GM21723 (cell line): ENCODE measurements around the gene KRT75.

Experiments
- ATAC-seq: cut with Tn5 transposase; IDR thresholded peaks from one replicate; pipeline ENCODE4 v1.9.1; 2021; ENCODE audit warnings: mild to moderate bottlenecking, moderate library complexity; ENCODE audit not compliant: unreplicated experiment

Gene KRT75

GRCh38 chr12:52395761-52396434 lies 38.3 kb downstream of the KRT75 start:
- no peak for ATAC-seq

DNA sequence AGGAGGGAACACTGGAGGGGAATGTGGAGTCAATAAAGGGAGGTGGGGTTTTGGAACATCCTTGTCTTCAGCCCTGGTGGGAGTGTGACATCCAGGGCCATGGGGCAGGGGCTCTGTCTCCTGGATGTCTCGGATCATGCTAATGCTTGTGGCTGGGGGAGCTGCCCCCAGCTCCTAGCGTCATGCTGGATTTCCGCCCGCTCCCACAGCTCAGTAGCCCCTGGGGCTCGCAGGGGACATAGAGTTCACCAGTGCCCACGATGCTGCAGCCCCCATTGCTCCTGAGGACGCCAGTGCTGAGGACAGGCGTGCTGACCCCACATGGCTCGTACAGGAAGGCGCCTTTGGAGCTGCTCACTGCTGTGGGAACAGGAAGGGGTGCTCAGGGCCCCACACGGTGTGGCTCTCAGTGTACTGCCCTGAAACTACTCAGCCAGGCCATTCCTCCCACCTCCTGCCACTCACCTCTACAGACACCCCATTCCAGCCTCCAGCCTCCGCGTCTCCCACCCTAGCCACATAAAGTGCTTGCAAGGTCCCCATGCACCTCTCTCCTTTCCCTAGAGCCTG lies 39.2 kb downstream of the KRT75 start:
- ATAC-seq, result no peak

DNA sequence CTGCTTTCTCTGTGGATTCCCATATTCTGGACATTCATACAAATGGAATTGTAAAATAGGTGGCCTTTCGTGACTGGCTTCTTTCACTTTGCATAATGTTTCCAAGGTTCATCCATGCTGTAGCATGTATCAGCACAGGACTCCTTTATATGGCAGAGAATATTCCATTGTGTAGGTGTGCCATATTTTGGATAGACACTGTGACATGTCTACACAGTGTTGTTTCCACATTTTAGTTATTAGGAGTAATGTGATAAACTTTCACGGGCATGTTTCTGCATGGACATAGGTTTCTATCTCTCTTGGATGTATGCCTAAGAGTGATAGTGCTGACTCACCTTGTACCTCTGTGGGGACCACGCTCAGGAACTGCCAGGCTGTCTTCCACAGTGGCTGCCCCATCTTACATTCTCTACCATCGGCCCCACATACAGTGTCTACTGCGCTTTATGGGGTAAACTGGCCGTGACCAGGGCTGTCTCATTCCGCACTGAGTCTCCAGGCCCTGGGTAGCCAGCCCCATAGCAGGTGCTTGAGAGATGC lies 41.6 kb downstream of the KRT75 start:
- no peak for ATAC-seq

DNA sequence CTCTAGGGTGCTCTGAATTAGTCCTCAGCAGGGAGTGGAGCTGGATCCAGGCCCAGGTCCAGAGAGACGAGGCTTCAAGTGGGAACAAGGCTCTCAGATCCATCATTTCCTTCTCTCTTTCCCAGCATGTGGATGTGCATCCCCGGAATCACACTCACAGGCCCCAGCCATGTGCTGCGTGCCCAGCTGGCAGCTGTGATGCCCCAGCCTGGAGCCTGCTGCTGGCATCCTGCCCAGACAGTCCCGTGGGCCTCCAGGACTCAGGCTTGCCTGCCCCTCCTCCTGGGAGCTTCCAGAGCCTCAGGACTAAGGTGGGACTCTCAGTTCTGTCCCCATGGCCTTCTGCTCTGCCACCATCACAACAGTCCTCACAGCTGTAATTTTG lies 42.6 kb downstream of the KRT75 start:
- no peak for ATAC-seq

DNA sequence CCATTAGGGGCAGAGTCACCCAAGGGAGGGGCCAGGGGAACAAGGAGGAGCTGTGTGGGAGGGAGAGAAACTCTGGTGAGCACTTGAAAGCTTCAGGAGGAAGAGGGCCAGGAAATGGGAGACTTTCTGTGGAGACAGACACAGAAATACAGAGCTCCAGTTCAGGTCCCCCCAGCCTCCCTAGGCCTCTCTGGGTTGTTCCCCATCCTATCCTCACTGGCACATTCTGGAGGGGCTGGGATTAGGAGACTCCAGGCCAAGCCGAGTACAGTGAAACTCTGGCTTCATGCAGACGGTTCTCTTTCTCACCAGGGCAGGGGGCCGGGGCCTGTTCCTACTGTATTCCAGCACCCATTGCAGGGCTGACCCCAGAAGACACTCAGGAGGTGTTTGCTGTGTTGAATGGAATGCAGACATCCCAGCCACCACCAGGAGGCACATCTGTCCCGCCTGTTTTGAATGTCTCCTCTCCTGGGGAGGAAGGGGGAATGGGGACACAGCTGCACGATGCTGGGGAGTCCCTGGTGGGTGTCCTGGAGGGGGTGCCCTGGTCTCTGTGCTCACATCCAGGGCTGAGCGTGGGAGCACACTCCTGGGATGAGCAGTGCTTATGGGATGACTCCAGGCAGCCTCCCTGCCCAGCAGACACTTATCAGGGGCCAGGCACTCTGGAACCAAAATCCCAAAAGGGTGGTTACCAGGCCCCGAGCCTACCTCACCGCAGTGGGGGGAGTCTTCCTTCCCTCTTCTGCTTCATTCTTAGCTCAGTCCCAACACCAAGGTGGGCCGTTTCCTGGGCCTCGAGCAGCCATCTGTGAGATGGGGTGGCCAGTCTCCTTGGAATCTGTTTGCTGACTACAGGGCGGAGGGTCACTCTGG lies 43.2 kb downstream of the KRT75 start:
- no peak for ATAC-seq

DNA sequence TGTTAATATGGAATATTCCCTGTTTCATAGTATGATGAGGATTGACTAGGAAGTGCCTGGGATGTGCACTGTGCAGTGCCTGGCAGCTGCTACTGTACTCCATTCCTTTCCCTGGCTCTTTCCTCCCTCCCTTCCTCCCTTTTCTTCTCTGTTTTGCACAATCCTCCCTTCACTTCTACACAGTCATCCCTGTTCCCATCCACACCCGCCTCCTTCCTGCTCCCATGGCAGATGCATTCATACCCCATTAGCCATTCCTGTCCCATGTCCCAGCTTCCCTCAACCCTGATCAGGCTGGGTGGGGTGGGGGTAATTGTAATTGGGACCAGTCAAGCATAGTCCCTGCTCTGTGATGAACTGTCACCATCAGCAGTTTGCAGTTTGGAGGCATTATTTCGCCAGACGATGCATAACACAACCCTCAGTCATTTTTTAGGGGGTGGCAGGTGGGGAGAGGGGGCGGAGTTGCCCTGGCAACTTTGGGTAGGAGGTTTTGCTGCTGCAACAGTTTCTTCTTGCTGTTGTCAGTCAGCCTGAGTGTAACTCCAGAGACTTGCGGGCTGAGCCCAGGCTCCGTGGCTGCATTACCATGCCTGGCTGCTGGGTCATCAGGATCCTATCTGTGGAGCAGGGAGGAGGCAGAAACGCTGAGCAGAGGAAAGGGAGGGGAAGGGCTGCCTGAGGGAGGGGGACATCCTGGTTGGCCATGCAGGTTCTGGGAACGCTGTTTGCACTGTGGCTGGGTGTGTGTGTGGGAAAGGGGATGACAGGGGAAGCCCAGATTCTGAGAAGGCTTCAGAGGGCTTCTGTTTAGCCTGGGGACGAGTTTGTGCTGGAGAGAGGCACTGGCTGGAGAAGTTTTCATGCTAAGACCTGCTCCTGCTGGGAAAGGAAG lies 44.6 kb downstream of the KRT75 start:
- no peak for ATAC-seq

- no peak for ATAC-seq
Measured at GRCh38 chr12:52387859-52388258, 46.3 kb downstream of the KRT75 start.

GRCh38 chr12:52385226-52385702 lies 48.9 kb downstream of the KRT75 start, which contains the start of gene KRT84:
KRT84 (minus strand) TSS chr12:52385652; CDS start chr12:52385585, 67 bp downstream.
- ATAC-seq, result no peak

DNA sequence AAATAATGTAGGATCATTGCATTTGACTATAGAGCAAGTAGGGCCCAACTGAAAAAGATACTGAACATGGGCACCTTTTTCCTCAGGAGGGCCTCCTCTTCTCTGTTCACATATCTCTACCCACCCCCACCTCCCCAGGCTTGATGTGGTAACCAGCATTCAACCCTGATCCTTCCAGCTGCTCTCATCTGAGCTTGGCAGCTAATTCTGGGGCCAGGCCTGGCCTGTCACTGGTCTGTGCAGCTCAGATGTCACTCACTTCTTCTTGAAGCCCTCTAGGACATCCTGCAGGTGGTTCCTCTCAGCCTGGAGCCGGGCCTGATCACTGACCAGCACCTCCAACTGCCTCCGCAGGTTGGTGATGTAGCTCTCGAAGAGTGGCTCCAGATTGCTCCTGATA lies 50.8 kb downstream of the KRT75 start:
- no peak for ATAC-seq

DNA sequence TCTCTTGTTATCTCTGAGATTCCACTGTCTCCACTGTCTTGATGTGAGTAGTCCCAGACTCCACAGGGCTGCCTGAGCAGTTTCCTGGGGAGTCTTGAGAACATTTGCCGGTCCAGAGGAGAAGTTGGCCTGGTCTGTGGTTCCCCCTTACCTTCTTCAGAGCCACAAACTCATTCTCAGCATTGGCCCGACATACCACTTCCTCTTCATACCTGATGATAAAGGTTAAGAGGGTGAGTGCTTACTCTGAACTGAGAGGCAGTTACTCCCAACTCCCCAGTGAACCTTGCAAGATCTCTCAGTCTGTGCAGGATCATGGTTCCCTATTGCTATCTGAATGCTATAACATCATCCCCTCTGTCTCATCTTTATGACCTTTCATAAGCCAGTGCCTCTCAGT lies 51.3 kb downstream of the KRT75 start:
- ATAC-seq, result no peak

DNA sequence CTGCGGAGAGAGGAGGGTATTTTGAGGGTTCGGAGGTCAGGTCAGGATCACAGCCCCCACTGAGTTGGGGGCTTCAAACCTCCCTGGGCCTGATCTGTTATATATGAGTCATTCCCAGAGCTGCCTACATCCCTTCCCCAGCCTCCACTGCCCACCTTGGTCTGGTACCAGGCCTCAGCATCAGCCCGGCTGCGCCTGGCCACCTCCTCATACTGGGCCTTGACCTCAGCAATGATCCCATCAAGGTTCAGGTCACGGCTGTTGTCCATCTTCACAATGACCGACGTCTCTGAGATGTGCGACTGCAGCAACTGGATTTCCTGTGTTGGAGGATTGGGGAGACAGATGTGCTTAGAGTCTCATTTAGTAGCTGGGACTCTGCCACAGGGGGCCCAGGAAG lies 53.0 kb downstream of the KRT75 start:
- ATAC-seq, result no peak

- no peak for ATAC-seq
Measured at GRCh38 chr12:52380271-52380694, 53.9 kb downstream of the KRT75 start.

DNA sequence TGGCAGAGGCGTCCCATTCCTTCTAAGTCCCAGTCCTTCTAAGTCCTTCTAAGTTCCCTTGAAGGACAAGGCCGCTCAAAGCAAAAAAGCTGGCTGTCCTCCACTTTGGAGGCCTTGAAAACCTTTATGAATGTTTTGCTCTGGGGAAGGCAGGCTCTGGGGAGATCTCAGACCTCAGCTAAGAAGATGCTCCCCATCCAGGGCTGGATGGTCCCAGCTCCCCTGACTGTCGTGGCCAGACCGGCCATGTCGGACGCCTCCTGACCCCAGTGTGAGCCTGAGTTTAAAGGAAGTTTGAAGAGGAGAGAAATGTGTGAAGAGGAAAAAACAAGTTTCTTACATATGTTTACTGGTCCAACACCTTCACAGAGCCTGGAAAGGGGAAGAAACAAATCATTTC lies 54.6 kb downstream of the KRT75 start:
- ATAC-seq, result no peak

GRCh38 chr12:52378091-52378490 lies 56.1 kb downstream of the KRT75 start:
- ATAC-seq, result no peak

GRCh38 chr12:52377266-52377665 lies 56.9 kb downstream of the KRT75 start:
- ATAC-seq, result no peak
